HCT116 (cell line): ENCODE data around the gene BORCS5. TPM values are rescaled to one million over a fixed set of nuclear protein-coding genes. Genes with fewer than 3 reads are reported as not detected.

Experiments used
- ATAC-seq: fragments of 200-7000 bp; cut with Tn5 transposase; 2 replicates; pipeline ENCODE4 v1.9.1; 2020; ENCODE audit warnings: mild to moderate bottlenecking, moderate library complexity
- BruUV-seq: library from RNA; stranded (reverse); fragments of 400-500 nt; replicated peaks from 2 replicates; lab custom pipeline; 2021; lab: Mats Ljungman, UMichigan
- CTCF ChIA-PET: fragments of 300-600 bp; sonication (Branson Sonifier 250); formaldehyde crosslinking; loops from one replicate; lab custom pipeline; 2021; ENCODE audit warnings: antibody characterized with exemption; lab: Charles Lee
- POLR2A ChIA-PET: fragments of 300-600, 350-600 bp; sonication (Branson Sonifier 250); formaldehyde crosslinking; loops from one replicate; lab custom pipeline; 2021; ENCODE audit warnings: antibody characterized with exemption; lab: Charles Lee
- RAD21 ChIA-PET, 2 experiments: fragments of 300-600 bp; sonication (Branson Sonifier 250); formaldehyde crosslinking; loops; one replicate each; lab custom pipeline; 2023; ENCODE audit warnings: low total read pairs in 2 of 2; ENCODE audit not compliant: uncharacterized antibody in 2 of 2, unreplicated experiment in 2 of 2, low non-redundant PET in 1 of 2; lab: Charles Lee
- DNase-seq: peaks from one replicate; pipeline ENCODE4 v3.0.0-alpha.2; 2010; ENCODE audit warnings: low read depth, low spot score
- H2AFZ ChIP-seq: fragments of 200-600 bp; shearing (Covaris generic), sonication (generic); 2 replicates; pipeline ENCODE4 v1.6.1; 2017; ENCODE audit warnings: low read depth, mixed run types, mixed read lengths, antibody characterized with exemption, low read length; ENCODE audit not compliant: poor library complexity, severe bottlenecking
- H3K27ac ChIP-seq: 2 replicates; pipeline ENCODE4 v1.5.1; 2012; ENCODE audit warnings: low read depth, low read length
- H3K27me3 ChIP-seq: fragments of 200-600 bp; sonication (generic); 2 replicates; pipeline ENCODE4 v1.6.1; 2016; ENCODE audit warnings: mixed run types, low read length, mixed read lengths; ENCODE audit not compliant: insufficient read depth
- H3K36me3 ChIP-seq, 2 experiments: fragments of 200-500 bp in 1 of 2; fragments of 200-600 bp in 1 of 2; sonication (Bioruptor generic) in 1 of 2; sonication (generic) in 1 of 2; 2 replicates each; pipeline versions ENCODE4 v1.5.1 to v1.6.1; 2014 to 2016; ENCODE audit warnings: low read length in 2 of 2, inconsistent platforms in 1 of 2, mixed read lengths in 1 of 2, mixed run types in 1 of 2; ENCODE audit not compliant: insufficient read depth in 2 of 2, control insufficient read depth in 1 of 2
- H3K4me1 ChIP-seq, 2 experiments: fragments of 200-600 bp in 1 of 2; sonication (generic) in 1 of 2; 2 replicates each; pipeline versions ENCODE4 v1.5.1 to v1.6.1; 2012 to 2017; ENCODE audit warnings: low read length in 2 of 2, inconsistent platforms in 1 of 2, mild to moderate bottlenecking in 1 of 2, mixed read lengths in 1 of 2, mixed run types in 1 of 2, moderate library complexity in 1 of 2; ENCODE audit not compliant: insufficient read depth in 2 of 2, control insufficient read depth in 1 of 2
- H3K4me2 ChIP-seq: fragments of 200-600 bp; sonication (generic); 2 replicates; pipeline ENCODE4 v1.6.1; 2017; ENCODE audit warnings: mixed run types, low read length, mixed read lengths
- H3K4me3 ChIP-seq, 2 experiments: fragments of 200-600 bp in 1 of 2; sonication (generic) in 1 of 2; replicated peaks in 1 of 2; 2 replicates each; pipeline ENCODE4 v1.5.1; 2011 to 2016; ENCODE audit warnings: low read length in 2 of 2, control low read depth in 1 of 2, low read depth in 1 of 2, mild to moderate bottlenecking in 1 of 2, mixed read lengths in 1 of 2, mixed run types in 1 of 2
- H3K79me2 ChIP-seq: fragments of 200-600 bp; sonication (generic); 2 replicates; pipeline ENCODE4 v1.6.1; 2017; ENCODE audit warnings: mild to moderate bottlenecking, mixed run types, low read length, moderate library complexity, mixed read lengths; ENCODE audit not compliant: insufficient read depth
- H3K9ac ChIP-seq: fragments of 200-600 bp; sonication (generic); 2 replicates; pipeline ENCODE4 v1.6.1; 2016; ENCODE audit warnings: low read length, mixed read lengths
- H3K9me2 ChIP-seq: fragments of 200-600 bp; sonication (generic), shearing (Covaris generic); 2 replicates; pipeline ENCODE4 v1.6.1; 2017; ENCODE audit warnings: mixed run types, mild to moderate bottlenecking, moderate library complexity; ENCODE audit not compliant: insufficient read depth
- H3K9me3 ChIP-seq, 2 experiments: fragments of 200-500 bp in 1 of 2; fragments of 200-600 bp in 1 of 2; sonication (Bioruptor generic) in 1 of 2; sonication (generic) in 1 of 2; 2 replicates each; pipeline ENCODE4 v1.6.1; 2014 to 2017; ENCODE audit warnings: low read length in 2 of 2, mixed read lengths in 2 of 2, inconsistent platforms in 1 of 2, low read depth in 1 of 2, mild to moderate bottlenecking in 1 of 2, mixed run types in 1 of 2, moderate library complexity in 1 of 2; ENCODE audit not compliant: control insufficient read depth in 1 of 2, insufficient read depth in 1 of 2
- H4K20me1 ChIP-seq: fragments of 200-600 bp; sonication (generic), shearing (Covaris generic); 2 replicates; pipeline ENCODE4 v1.6.1; 2017; ENCODE audit warnings: mixed run types, mild to moderate bottlenecking, moderate library complexity; ENCODE audit not compliant: insufficient read depth
- CBX3 ChIP-seq: IDR thresholded peaks from 2 replicates; pipeline ENCODE4 v1.6.1; 2012; ENCODE audit warnings: low read depth
- CEBPB ChIP-seq: IDR thresholded peaks from 2 replicates; pipeline ENCODE4 v1.6.1; 2012; ENCODE audit warnings: low read depth
- ELF1 ChIP-seq: IDR thresholded peaks from 2 replicates; pipeline ENCODE4 v1.6.1; 2012; ENCODE audit warnings: low read depth, borderline replicate concordance
- EZH2 ChIP-seq: fragments of 200-600 bp; sonication (generic); IDR thresholded peaks from 2 replicates; pipeline ENCODE4 v1.6.1; 2017; ENCODE audit warnings: antibody characterized with exemption, mixed run types
- FOSL1 ChIP-seq: IDR thresholded peaks from 2 replicates; pipeline ENCODE4 v1.6.1; 2012; ENCODE audit warnings: low read depth
- POLR2A ChIP-seq: IDR thresholded peaks from 2 replicates; pipeline ENCODE4 v1.7.0; 2011; ENCODE audit warnings: borderline replicate concordance; ENCODE audit not compliant: insufficient read depth, insufficient read length; ENCODE audit errors: extremely low read depth
- POLR2AphosphoS5 ChIP-seq: IDR thresholded peaks from 2 replicates; pipeline ENCODE4 v1.6.1; 2011; ENCODE audit warnings: mild to moderate bottlenecking, low read depth, low read length, moderate library complexity
- RAD21 ChIP-seq: IDR thresholded peaks from 2 replicates; pipeline ENCODE4 v1.6.1; 2012; ENCODE audit warnings: low read depth, mild to moderate bottlenecking
- SIN3A ChIP-seq: IDR thresholded peaks from 2 replicates; pipeline ENCODE4 v1.6.1; 2012; ENCODE audit warnings: low read depth
- SP1 ChIP-seq: IDR thresholded peaks from 2 replicates; pipeline ENCODE4 v1.6.1; 2012; ENCODE audit warnings: low read depth
- TCF7L2 ChIP-seq: IDR thresholded peaks from 2 replicates; pipeline ENCODE4 v1.7.0; 2011; ENCODE audit warnings: borderline replicate concordance, inconsistent platforms; ENCODE audit not compliant: insufficient read depth, insufficient read length; ENCODE audit errors: extremely low read depth
- YY1 ChIP-seq: IDR thresholded peaks from 2 replicates; pipeline ENCODE4 v1.6.1; 2011; ENCODE audit warnings: low read length, low read depth, moderate library complexity, mild to moderate bottlenecking; ENCODE audit not compliant: insufficient replicate concordance; ENCODE audit errors: extremely low read depth
- ZFX ChIP-seq: fragments of 450-650 bp; IDR thresholded peaks from 2 replicates; pipeline ENCODE4 v1.6.1; 2017
- ZNF274 ChIP-seq: fragments of 200-500 bp; sonication (Bioruptor generic); IDR thresholded peaks from 2 replicates; pipeline ENCODE4 v1.6.1; 2014; ENCODE audit warnings: mild to moderate bottlenecking, low read depth, low read length, inconsistent platforms
- intact Hi-C: fragments of 100-400 bp; cut with micrococcal nuclease; formaldehyde crosslinking; loops from 2 replicates; pipeline ENCODE4 v1.10.0; 2022
- total RNA-seq: library from RNA; stranded (reverse); gene quantifications from one replicate; pipeline ENCODE4 v1.2.1, GENCODE V29; 2021; ENCODE audit not compliant: unreplicated experiment
- TF ChIP-seq, protein P1 (sequence below): IDR thresholded peaks from 2 replicates; pipeline ENCODE4 v1.6.1; 2012
- TF ChIP-seq, protein P2 (sequence below): IDR thresholded peaks from 2 replicates; pipeline ENCODE4 v1.6.1; 2011; ENCODE audit warnings: mild to moderate bottlenecking, low read length, moderate library complexity; ENCODE audit not compliant: insufficient replicate concordance; ENCODE audit errors: extremely low read depth
- TF ChIP-seq, protein P3 (sequence below): IDR thresholded peaks from 2 replicates; pipeline ENCODE4 v1.6.1; 2012; ENCODE audit warnings: low read depth

BORCS5 gene
- total RNA-seq, 1 experiment from 2014 or later, result 8.7 TPM

DNA sequence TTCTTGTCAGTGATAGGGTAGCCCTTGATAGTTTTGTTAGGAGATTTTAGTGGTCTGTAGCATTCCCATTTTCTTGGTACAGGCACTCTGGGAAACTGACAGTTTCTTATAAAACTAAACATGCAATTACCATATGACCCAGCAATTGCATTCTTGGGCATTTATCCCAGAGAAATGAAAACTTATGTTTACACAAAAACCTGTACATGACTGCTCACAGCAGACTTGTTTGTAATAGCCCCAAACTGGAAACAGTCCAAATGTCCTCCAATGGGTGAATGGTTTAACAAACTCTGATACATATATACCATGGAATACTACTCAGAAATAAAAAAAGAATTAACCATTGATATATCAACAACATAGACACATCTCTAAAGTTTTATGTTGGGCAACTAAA, 75.5 kb downstream of the BORCS5 start:
- CTCF ChIA-PET, result no interaction called here
- no peak overlapping the region for H3K27ac ChIP-seq
- intact Hi-C loops, result no loop called here

More for the DNA sequence above, 75.5 kb downstream of the BORCS5 start:
- RAD21 ChIA-PET, result interaction anchor here in 1 of 2 experiments (0.7 kb wide), 1 partner anchor 277 kb away, joined by 3 read pairs; no protein-coding TSS in a partner anchor
- Histone ChIP-seq H4K20me1 (no peaks in the 10 kb centered on the region), H3K79me2 (no peaks in the 10 kb centered on the region), H3K9me3 (no peaks in the 10 kb centered on the region), H3K36me3 (no peaks in the 10 kb centered on the region), H3K9ac (no peak overlapping the region), H3K4me3 (no peak overlapping the region), H3K27me3 (no peaks in the 10 kb centered on the region), H2AFZ (no peak overlapping the region), H3K9me2 (no peaks in the 10 kb centered on the region), H3K4me1 (no peaks in the 10 kb centered on the region), H3K4me2 (no peak overlapping the region)
- DNase-seq (no peak), ATAC-seq (no peak)
- no TSS peak for BruUV-seq
- POLR2A ChIA-PET, result no interaction called here
- TF ChIP-seq CEBPB (no peak), POLR2AphosphoS5 (no peak), POLR2A (no peak), YY1 (no peak), ELF1 (no peak), CBX3 (no peak), SP1 (no peak), ZFX (no peak), RAD21 (no peak), ZNF274 (no peak), EZH2 (no peak), SIN3A (no peak), FOSL1 (no peak), TCF7L2 (no peak)
- TF ChIP-seq, protein P1, sequence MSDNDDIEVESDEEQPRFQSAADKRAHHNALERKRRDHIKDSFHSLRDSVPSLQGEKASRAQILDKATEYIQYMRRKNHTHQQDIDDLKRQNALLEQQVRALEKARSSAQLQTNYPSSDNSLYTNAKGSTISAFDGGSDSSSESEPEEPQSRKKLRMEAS, result no peak
- TF ChIP-seq, protein P2, sequence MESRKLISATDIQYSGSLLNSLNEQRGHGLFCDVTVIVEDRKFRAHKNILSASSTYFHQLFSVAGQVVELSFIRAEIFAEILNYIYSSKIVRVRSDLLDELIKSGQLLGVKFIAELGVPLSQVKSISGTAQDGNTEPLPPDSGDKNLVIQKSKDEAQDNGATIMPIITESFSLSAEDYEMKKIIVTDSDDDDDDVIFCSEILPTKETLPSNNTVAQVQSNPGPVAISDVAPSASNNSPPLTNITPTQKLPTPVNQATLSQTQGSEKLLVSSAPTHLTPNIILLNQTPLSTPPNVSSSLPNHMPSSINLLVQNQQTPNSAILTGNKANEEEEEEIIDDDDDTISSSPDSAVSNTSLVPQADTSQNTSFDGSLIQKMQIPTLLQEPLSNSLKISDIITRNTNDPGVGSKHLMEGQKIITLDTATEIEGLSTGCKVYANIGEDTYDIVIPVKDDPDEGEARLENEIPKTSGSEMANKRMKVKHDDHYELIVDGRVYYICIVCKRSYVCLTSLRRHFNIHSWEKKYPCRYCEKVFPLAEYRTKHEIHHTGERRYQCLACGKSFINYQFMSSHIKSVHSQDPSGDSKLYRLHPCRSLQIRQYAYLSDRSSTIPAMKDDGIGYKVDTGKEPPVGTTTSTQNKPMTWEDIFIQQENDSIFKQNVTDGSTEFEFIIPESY, result no peak
- TF ChIP-seq, protein P3, sequence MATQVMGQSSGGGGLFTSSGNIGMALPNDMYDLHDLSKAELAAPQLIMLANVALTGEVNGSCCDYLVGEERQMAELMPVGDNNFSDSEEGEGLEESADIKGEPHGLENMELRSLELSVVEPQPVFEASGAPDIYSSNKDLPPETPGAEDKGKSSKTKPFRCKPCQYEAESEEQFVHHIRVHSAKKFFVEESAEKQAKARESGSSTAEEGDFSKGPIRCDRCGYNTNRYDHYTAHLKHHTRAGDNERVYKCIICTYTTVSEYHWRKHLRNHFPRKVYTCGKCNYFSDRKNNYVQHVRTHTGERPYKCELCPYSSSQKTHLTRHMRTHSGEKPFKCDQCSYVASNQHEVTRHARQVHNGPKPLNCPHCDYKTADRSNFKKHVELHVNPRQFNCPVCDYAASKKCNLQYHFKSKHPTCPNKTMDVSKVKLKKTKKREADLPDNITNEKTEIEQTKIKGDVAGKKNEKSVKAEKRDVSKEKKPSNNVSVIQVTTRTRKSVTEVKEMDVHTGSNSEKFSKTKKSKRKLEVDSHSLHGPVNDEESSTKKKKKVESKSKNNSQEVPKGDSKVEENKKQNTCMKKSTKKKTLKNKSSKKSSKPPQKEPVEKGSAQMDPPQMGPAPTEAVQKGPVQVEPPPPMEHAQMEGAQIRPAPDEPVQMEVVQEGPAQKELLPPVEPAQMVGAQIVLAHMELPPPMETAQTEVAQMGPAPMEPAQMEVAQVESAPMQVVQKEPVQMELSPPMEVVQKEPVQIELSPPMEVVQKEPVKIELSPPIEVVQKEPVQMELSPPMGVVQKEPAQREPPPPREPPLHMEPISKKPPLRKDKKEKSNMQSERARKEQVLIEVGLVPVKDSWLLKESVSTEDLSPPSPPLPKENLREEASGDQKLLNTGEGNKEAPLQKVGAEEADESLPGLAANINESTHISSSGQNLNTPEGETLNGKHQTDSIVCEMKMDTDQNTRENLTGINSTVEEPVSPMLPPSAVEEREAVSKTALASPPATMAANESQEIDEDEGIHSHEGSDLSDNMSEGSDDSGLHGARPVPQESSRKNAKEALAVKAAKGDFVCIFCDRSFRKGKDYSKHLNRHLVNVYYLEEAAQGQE, result no peak
